SK-N-SH treated with all-trans-retinoic acid at 6 μM for 48 hours (cell line): ENCODE data around the gene LGR4.
A peak's percentile ranks its signal among the peaks of the same experiment; 100 is the strongest.

ENCODE experiments used
- ATAC-seq: fragments of 200-7000 bp; cut with Tn5 transposase; 3 replicates; pipeline ENCODE4 v1.9.1; 2020; ENCODE audit warnings: mild to moderate bottlenecking, moderate library complexity
- ARNTL ChIP-seq: fragments of 450-650 bp; formaldehyde crosslinking; IDR thresholded peaks from 2 replicates; pipeline ENCODE4 v1.5.0; 2020; ENCODE audit warnings: low read depth, mild to moderate bottlenecking, moderate library complexity, borderline replicate concordance
- BACH2 ChIP-seq: fragments of 250-450 bp; sonication (Bioruptor Pico); IDR thresholded peaks from 2 replicates; pipeline ENCODE4 v1.9.0; 2021; ENCODE audit warnings: mild to moderate bottlenecking, borderline replicate concordance
- CSDC2 ChIP-seq: fragments of 250-450 bp; sonication (Bioruptor Pico); IDR thresholded peaks from 2 replicates; pipeline ENCODE4 v1.5.0; 2020; ENCODE audit warnings: mild to moderate bottlenecking, moderate library complexity
- ESRRG ChIP-seq: fragments of 250-450 bp; sonication (Bioruptor Pico); IDR thresholded peaks from 2 replicates; pipeline ENCODE4 v1.6.1; 2021; ENCODE audit warnings: mild to moderate bottlenecking
- ISL1 ChIP-seq: fragments of 250-450 bp; sonication (Bioruptor Pico); IDR thresholded peaks from 2 replicates; pipeline ENCODE4 v2.1.2; 2022; ENCODE audit warnings: mild to moderate bottlenecking, moderate library complexity
- OSR1 ChIP-seq: fragments of 250-450 bp; sonication (Bioruptor Pico); IDR thresholded peaks from 2 replicates; pipeline ENCODE4 v1.8.0; 2022; ENCODE audit warnings: moderate library complexity, mild to moderate bottlenecking, inconsistent platforms
- PPARA ChIP-seq: fragments of 250-450 bp; sonication (Bioruptor Pico); IDR thresholded peaks from 2 replicates; pipeline ENCODE4 v1.5.0; 2020; ENCODE audit warnings: mild to moderate bottlenecking, borderline replicate concordance
- RARB ChIP-seq: fragments of 250-450 bp; sonication (Bioruptor Pico); IDR thresholded peaks from 2 replicates; pipeline ENCODE4 v1.8.0; 2021; ENCODE audit warnings: mild to moderate bottlenecking, moderate library complexity
- SNAI2 ChIP-seq: fragments of 250-450 bp; sonication (Bioruptor Pico); IDR thresholded peaks from 2 replicates; pipeline ENCODE4 v1.5.0; 2020; ENCODE audit warnings: mild to moderate bottlenecking, moderate library complexity
- TOX ChIP-seq: fragments of 250-450 bp; sonication (Bioruptor Pico); IDR thresholded peaks from 2 replicates; pipeline ENCODE4 v1.8.0; 2021; ENCODE audit warnings: mild to moderate bottlenecking, moderate library complexity, borderline replicate concordance
- ZFP3 ChIP-seq: fragments of 250-450 bp; sonication (Bioruptor Pico); IDR thresholded peaks from 2 replicates; pipeline ENCODE4 v1.5.0; 2020; ENCODE audit warnings: mild to moderate bottlenecking, moderate library complexity
- ZFP30 ChIP-seq: fragments of 450-650 bp; formaldehyde crosslinking; IDR thresholded peaks from 2 replicates; pipeline ENCODE4 v1.5.0; 2022; ENCODE audit warnings: mild to moderate bottlenecking, moderate library complexity
- ZNF565 ChIP-seq: fragments of 450-650 bp; formaldehyde crosslinking; conservative IDR thresholded peaks from 2 replicates; pipeline ENCODE4 v1.5.0; 2020; ENCODE audit warnings: low read depth, mild to moderate bottlenecking, moderate library complexity
- ZNF70 ChIP-seq: fragments of 450-650 bp; formaldehyde crosslinking; IDR thresholded peaks from 2 replicates; pipeline ENCODE4 v1.5.0; 2020; ENCODE audit warnings: mild to moderate bottlenecking, moderate library complexity
- ZNF8 ChIP-seq: fragments of 450-650 bp; formaldehyde crosslinking; IDR thresholded peaks from 2 replicates; pipeline ENCODE4 v1.5.0; 2020; ENCODE audit warnings: mild to moderate bottlenecking, moderate library complexity
- TF ChIP-seq, protein P1 (sequence below): fragments of 250-450 bp; sonication (Bioruptor Pico); IDR thresholded peaks from 2 replicates; pipeline ENCODE4 v1.5.0; 2020; ENCODE audit warnings: mild to moderate bottlenecking, moderate library complexity
- TF ChIP-seq, protein P2 (sequence below): fragments of 250-450 bp; sonication (Bioruptor Pico); IDR thresholded peaks from 2 replicates; pipeline ENCODE4 v1.8.0; 2020; ENCODE audit warnings: mild to moderate bottlenecking, moderate library complexity, borderline replicate concordance
- TF ChIP-seq, protein P3 (sequence below): fragments of 250-450 bp; sonication (Bioruptor Pico); IDR thresholded peaks from 2 replicates; pipeline ENCODE4 v1.5.1; 2021; ENCODE audit warnings: mild to moderate bottlenecking, moderate library complexity
- TF ChIP-seq, protein P4 (sequence below): fragments of 250-450 bp; sonication (Bioruptor Pico); IDR thresholded peaks from 2 replicates; pipeline ENCODE4 v1.5.1; 2020; ENCODE audit warnings: low read depth, mild to moderate bottlenecking, moderate library complexity

The LGR4 gene

DNA sequence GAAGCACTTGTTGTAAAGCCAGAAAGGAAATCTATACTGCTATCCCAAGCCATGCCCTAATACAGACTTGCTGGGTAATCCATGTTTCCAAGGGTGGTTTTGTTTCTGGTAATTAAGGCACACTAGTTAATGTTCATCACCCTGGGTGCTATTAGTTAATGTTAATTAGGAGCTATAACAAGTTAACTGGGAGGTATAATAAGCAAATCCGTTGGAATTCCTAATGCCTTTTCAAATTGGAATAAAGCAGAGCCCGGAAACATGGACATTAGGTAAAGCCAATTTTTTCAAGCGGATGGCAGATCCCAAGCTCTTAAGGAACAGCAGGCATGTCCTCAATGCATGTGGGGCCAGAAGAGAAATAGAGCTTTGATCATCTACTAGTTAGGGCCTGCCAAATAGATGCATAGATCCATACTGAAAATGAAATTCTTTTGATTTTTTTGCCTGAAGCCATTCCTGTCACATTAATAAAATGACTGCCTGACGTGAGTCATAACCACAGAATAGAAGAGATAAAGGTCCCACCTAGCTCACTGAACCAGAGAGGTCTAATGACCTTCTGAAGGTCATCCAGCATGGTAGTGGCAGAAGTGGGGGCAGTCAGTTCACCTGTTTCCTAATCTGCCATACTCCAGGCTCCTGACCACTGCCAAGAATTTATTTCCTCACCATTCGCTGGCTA, 81.1 kb downstream of the LGR4 start:
- ATAC-seq, result no peak
- no peak for TF ChIP-seq ZNF70 (CRISPR knock-in tag)
- no peak for TF ChIP-seq ARNTL (CRISPR knock-in tag)
- TF ChIP-seq RARB (CRISPR knock-in tag), result no peak
- TF ChIP-seq, protein P1, sequence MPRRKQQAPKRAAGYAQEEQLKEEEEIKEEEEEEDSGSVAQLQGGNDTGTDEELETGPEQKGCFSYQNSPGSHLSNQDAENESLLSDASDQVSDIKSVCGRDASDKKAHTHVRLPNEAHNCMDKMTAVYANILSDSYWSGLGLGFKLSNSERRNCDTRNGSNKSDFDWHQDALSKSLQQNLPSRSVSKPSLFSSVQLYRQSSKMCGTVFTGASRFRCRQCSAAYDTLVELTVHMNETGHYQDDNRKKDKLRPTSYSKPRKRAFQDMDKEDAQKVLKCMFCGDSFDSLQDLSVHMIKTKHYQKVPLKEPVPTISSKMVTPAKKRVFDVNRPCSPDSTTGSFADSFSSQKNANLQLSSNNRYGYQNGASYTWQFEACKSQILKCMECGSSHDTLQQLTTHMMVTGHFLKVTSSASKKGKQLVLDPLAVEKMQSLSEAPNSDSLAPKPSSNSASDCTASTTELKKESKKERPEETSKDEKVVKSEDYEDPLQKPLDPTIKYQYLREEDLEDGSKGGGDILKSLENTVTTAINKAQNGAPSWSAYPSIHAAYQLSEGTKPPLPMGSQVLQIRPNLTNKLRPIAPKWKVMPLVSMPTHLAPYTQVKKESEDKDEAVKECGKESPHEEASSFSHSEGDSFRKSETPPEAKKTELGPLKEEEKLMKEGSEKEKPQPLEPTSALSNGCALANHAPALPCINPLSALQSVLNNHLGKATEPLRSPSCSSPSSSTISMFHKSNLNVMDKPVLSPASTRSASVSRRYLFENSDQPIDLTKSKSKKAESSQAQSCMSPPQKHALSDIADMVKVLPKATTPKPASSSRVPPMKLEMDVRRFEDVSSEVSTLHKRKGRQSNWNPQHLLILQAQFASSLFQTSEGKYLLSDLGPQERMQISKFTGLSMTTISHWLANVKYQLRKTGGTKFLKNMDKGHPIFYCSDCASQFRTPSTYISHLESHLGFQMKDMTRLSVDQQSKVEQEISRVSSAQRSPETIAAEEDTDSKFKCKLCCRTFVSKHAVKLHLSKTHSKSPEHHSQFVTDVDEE (CRISPR knock-in tag), result no peak
- no peak for TF ChIP-seq CSDC2 (CRISPR knock-in tag)
- TF ChIP-seq OSR1 (CRISPR knock-in tag), result no peak
- no peak for TF ChIP-seq ZNF8 (CRISPR knock-in tag)
- no peak for TF ChIP-seq ZFP3 (CRISPR knock-in tag)
- TF ChIP-seq, protein P2, sequence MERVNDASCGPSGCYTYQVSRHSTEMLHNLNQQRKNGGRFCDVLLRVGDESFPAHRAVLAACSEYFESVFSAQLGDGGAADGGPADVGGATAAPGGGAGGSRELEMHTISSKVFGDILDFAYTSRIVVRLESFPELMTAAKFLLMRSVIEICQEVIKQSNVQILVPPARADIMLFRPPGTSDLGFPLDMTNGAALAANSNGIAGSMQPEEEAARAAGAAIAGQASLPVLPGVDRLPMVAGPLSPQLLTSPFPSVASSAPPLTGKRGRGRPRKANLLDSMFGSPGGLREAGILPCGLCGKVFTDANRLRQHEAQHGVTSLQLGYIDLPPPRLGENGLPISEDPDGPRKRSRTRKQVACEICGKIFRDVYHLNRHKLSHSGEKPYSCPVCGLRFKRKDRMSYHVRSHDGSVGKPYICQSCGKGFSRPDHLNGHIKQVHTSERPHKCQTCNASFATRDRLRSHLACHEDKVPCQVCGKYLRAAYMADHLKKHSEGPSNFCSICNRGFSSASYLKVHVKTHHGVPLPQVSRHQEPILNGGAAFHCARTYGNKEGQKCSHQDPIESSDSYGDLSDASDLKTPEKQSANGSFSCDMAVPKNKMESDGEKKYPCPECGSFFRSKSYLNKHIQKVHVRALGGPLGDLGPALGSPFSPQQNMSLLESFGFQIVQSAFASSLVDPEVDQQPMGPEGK (CRISPR knock-in tag), result no peak
- no peak for TF ChIP-seq TOX (CRISPR knock-in tag)
- TF ChIP-seq ZNF565 (CRISPR knock-in tag), result no peak
- TF ChIP-seq, protein P3, sequence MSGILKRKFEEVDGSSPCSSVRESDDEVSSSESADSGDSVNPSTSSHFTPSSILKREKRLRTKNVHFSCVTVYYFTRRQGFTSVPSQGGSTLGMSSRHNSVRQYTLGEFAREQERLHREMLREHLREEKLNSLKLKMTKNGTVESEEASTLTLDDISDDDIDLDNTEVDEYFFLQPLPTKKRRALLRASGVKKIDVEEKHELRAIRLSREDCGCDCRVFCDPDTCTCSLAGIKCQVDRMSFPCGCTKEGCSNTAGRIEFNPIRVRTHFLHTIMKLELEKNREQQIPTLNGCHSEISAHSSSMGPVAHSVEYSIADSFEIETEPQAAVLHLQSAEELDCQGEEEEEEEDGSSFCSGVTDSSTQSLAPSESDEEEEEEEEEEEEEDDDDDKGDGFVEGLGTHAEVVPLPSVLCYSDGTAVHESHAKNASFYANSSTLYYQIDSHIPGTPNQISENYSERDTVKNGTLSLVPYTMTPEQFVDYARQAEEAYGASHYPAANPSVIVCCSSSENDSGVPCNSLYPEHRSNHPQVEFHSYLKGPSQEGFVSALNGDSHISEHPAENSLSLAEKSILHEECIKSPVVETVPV, result no peak
- TF ChIP-seq PPARA (CRISPR knock-in tag), result no peak
- TF ChIP-seq, all 23 proteins: peak for 0

DNA sequence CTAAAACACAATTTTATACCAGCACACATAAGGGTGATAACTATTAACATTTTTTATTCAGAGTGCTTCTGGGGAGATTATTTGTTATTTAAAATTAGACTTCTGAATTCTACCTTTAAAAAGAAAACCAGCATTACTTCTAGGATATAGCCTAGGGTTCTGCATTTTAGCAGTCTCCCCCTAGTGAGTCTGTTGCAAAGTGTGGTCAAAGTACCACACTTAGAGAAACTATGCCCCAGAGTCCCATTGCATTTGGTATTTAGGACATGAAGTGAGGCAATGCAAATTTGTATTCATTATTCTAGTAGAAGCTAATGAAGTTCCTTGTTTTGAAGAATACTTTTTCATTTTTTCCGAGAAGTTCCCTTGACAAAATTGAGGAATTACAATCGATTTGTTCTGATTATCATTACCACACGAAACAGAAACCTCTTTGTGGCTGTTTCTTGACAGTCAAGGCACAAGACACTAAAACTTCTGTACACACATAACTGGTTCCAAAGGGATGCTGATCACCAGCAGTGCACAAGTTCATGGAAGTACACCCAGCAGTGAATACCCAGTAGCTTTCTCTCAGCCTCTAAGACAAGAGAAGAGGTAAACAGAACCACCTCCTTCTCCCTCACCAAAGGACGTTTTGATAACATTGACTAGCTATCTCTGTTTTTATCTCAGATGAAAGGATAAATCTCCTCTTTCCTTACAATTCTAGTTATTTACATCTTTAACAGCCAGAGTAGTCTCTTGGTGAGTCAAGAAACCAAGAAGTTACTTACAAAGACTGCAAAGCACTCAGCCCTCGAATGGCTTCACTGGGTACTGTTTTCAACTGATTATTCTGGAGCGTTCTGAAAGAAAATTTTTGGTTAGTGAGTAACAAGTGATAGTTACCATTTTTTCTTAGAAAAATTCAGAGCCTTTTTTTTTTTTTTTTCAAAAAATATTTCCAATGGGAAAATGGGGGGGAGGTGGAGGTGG, 82.0 kb downstream of the LGR4 start:
- TF ChIP-seq ESRRG (CRISPR knock-in tag) (no peak), ARNTL (CRISPR knock-in tag) (no peak), TOX (CRISPR knock-in tag) (no peak), SNAI2 (CRISPR knock-in tag) (no peak), ISL1 (no peak), ZFP3 (CRISPR knock-in tag) (no peak), ZFP30 (CRISPR knock-in tag) (no peak), PPARA (CRISPR knock-in tag) (no peak), BACH2 (CRISPR knock-in tag) (no peak)
- TF ChIP-seq, protein P4, sequence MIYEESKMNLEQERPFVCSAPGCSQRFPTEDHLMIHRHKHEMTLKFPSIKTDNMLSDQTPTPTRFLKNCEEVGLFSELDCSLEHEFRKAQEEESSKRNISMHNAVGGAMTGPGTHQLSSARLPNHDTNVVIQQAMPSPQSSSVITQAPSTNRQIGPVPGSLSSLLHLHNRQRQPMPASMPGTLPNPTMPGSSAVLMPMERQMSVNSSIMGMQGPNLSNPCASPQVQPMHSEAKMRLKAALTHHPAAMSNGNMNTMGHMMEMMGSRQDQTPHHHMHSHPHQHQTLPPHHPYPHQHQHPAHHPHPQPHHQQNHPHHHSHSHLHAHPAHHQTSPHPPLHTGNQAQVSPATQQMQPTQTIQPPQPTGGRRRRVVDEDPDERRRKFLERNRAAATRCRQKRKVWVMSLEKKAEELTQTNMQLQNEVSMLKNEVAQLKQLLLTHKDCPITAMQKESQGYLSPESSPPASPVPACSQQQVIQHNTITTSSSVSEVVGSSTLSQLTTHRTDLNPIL, result no peak
- ATAC-seq, result no peak

DNA sequence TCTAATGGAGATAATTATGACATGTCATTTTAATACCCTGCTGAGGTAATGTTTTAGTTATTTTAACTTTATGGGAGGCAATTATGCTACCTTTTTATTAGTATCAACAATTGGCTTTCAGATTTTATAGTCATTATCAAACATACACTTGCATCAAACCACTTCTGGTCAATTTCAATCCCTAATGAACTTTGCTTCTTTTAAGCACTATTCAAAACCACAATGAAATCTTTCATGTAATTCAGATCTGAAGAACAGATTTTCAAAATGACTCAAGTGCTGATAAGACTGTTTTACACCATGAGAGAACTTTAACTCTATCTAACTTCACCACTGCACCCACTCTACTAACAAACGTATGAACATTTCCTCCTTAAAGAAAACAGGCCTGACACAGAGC, 83.7 kb downstream of the LGR4 start:
- TF ChIP-seq, protein P4, result no peak
- peak; percentile 76 for TF ChIP-seq ISL1
- ATAC-seq, result no peak
